K562 (cell line): ENCODE data around the gene RABL2B. TPM values are rescaled to one million over a fixed set of nuclear protein-coding genes. Genes with fewer than 3 reads are reported as not detected.

Source experiments
- ATAC-seq: fragments of 200-7000 bp; cut with Tn5 transposase; 3 replicates; pipeline ENCODE4 v1.9.1; 2020; ENCODE audit warnings: moderate library complexity
- BruUV-seq: library from RNA; stranded (reverse); fragments of 400-500 nt; replicated peaks from 2 replicates; lab custom pipeline; 2021; lab: Mats Ljungman, UMichigan
- CTCF ChIA-PET: fragments of 300-600 bp; formaldehyde crosslinking; extraction: SDS; loops from one replicate; lab custom pipeline; 2021; ENCODE audit warnings: low intra/inter-chr PET ratio; lab: Yijun Ruan, JAX
- POLR2A ChIA-PET: fragments of 300-600, 350-650 bp; sonication (Branson Sonifier 250); formaldehyde crosslinking; extraction: SDS; loops from one replicate; lab custom pipeline; 2021; ENCODE audit warnings: antibody characterized with exemption, inconsistent platforms; lab: Yijun Ruan, JAX
- DNase-seq, 4 experiments: peaks; one replicate each; pipeline versions ENCODE4 v3.0.0 to v3.0.0-alpha.2; 2011 to 2018; ENCODE audit warnings: low spot score in 3 of 4, mixed read lengths in 3 of 4; ENCODE audit errors: extremely low read depth in 1 of 4
- FAIRE-seq: peaks from 2 replicates; lab custom pipeline; 2011; peaks lifted over from hg19 to GRCh38; lab: Jason Lieb, UNC
- H2AFZ ChIP-seq: 2 replicates; pipeline ENCODE4 v1.6.0; 2011; ENCODE audit warnings: low read depth, low read length, control low read depth, inconsistent platforms
- H3K27ac ChIP-seq: fragments of 200-600 bp; 3 replicates; pipeline ENCODE4 v1.8.0; 2011; ENCODE audit warnings: low read depth, mild to moderate bottlenecking, control low read depth, inconsistent platforms, low read length, moderate library complexity, mixed read lengths; ENCODE audit errors: extremely low read depth
- H3K27me3 ChIP-seq, 2 experiments: fragments of 300-600 bp in 1 of 2; 2 replicates in 1 of 2; 3 replicates in 1 of 2; pipeline versions ENCODE4 v1.6.0 to v1.8.0; 2011; ENCODE audit warnings: inconsistent platforms in 2 of 2, low read length in 2 of 2, mild to moderate bottlenecking in 1 of 2, mixed read lengths in 1 of 2, moderate library complexity in 1 of 2; ENCODE audit not compliant: control insufficient read depth in 2 of 2, insufficient read depth in 2 of 2
- H3K36me3 ChIP-seq: fragments of 300-600 bp; 3 replicates; pipeline ENCODE4 v1.8.0; 2011; ENCODE audit warnings: mild to moderate bottlenecking, low read length, inconsistent platforms; ENCODE audit not compliant: control insufficient read depth, insufficient read depth
- H3K4me1 ChIP-seq, 2 experiments: fragments of 200-600 bp in 1 of 2; replicated peaks in 1 of 2; 2 replicates in 1 of 2; 3 replicates in 1 of 2; pipeline versions ENCODE4 v1.5.1 to v1.8.0; 2011; ENCODE audit warnings: inconsistent platforms in 2 of 2, low read length in 2 of 2, mild to moderate bottlenecking in 1 of 2, mixed read lengths in 1 of 2, moderate library complexity in 1 of 2; ENCODE audit not compliant: control insufficient read depth in 2 of 2, insufficient read depth in 2 of 2
- H3K4me2 ChIP-seq: 2 replicates; pipeline ENCODE4 v1.6.1; 2011; ENCODE audit warnings: low read length, control low read depth, inconsistent platforms, mixed read lengths; ENCODE audit not compliant: insufficient read depth
- H3K4me3 ChIP-seq: fragments of 200-600 bp; sonication (generic), shearing (Covaris generic); 2 replicates; pipeline ENCODE4 v1.5.1; 2016; ENCODE audit warnings: control low read depth, inconsistent platforms
- H3K79me2 ChIP-seq: fragments of 200-600 bp; 3 replicates; pipeline ENCODE4 v1.8.0; 2011; ENCODE audit warnings: low read length, inconsistent platforms; ENCODE audit not compliant: control insufficient read depth, insufficient read depth
- H3K9ac ChIP-seq, 2 experiments: 2 replicates each; pipeline versions ENCODE4 v1.6.0 to v1.6.1; 2011; ENCODE audit warnings: low read depth in 2 of 2, low read length in 2 of 2, control low read depth in 1 of 2, inconsistent platforms in 1 of 2, mild to moderate bottlenecking in 1 of 2, mixed read lengths in 1 of 2; ENCODE audit not compliant: insufficient read depth in 1 of 2
- H3K9me1 ChIP-seq: one replicate; pipeline ENCODE4 v1.6.0; 2011; ENCODE audit warnings: inconsistent platforms, mild to moderate bottlenecking, low read length, moderate library complexity; ENCODE audit not compliant: control insufficient read depth, insufficient read depth
- H3K9me3 ChIP-seq: replicated peaks from 2 replicates; pipeline ENCODE4 v1.5.1; 2011; ENCODE audit warnings: low read depth, low read length, inconsistent platforms; ENCODE audit not compliant: control insufficient read depth, insufficient read depth
- H4K20me1 ChIP-seq: replicated peaks from 2 replicates; pipeline ENCODE4 v1.6.1; 2011; ENCODE audit warnings: low read length, inconsistent platforms, mixed read lengths; ENCODE audit not compliant: control insufficient read depth, insufficient read depth
- CBX2 ChIP-seq: fragments of 200-600 bp; sonication (generic); IDR thresholded peaks from one replicate; pipeline ENCODE4 v1.6.1; 2012; ENCODE audit warnings: mild to moderate bottlenecking, low read length, inconsistent platforms; ENCODE audit not compliant: insufficient read depth, poor library complexity, severe bottlenecking
- DIDO1 ChIP-seq: fragments of 450-650 bp; IDR thresholded peaks from 2 replicates; pipeline ENCODE4 v1.6.1; 2016; ENCODE audit warnings: low read depth, missing biosample characterization, missing genetic modification characterization
- E2F6 ChIP-seq, 2 experiments: IDR thresholded peaks; 2 replicates each; pipeline ENCODE4 v1.6.1; 2011; ENCODE audit warnings: borderline replicate concordance in 1 of 2, control low read depth in 1 of 2, low read depth in 1 of 2, low read length in 1 of 2, mild to moderate bottlenecking in 1 of 2, mixed read lengths in 1 of 2, moderate library complexity in 1 of 2; ENCODE audit not compliant: insufficient read depth in 1 of 2, insufficient read length in 1 of 2, poor library complexity in 1 of 2, severe bottlenecking in 1 of 2; ENCODE audit errors: extremely low read depth in 1 of 2
- MCM7 ChIP-seq, 2 experiments: fragments of 450-650 bp; IDR thresholded peaks; 2 replicates each; pipeline ENCODE4 v1.6.1; 2016 to 2018
- POLR2H ChIP-seq: IDR thresholded peaks from 2 replicates; pipeline ENCODE4 v1.6.1; 2016; ENCODE audit warnings: missing genetic modification characterization, low read depth, mild to moderate bottlenecking, control low read depth, missing compliant biosample characterization, moderate library complexity
- SMAD1 ChIP-seq: fragments of 150-350 bp; IDR thresholded peaks from 2 replicates; pipeline ENCODE4 v1.6.1; 2014; ENCODE audit warnings: low read length, low read depth; ENCODE audit not compliant: partially characterized antibody
- SP1 ChIP-seq: sonication (generic); formaldehyde crosslinking; IDR thresholded peaks from 2 replicates; pipeline ENCODE4 v1.8.1; 2022; ENCODE audit warnings: mild to moderate bottlenecking, missing genetic modification reagents
- ZEB2 ChIP-seq: fragments of 450-650 bp; IDR thresholded peaks from 2 replicates; pipeline ENCODE4 v1.6.1; 2016
- ZNF76 ChIP-seq: fragments of 250-450 bp; sonication (Bioruptor Pico); IDR thresholded peaks from 2 replicates; pipeline ENCODE4 v1.4.0; 2020; ENCODE audit warnings: mild to moderate bottlenecking, moderate library complexity, borderline replicate concordance
- WGBS: fragments of 100-300 bp; shearing (Covaris generic); methylation state at CpG from one replicate; pipeline ENCODE4 v1.1.6; 2016; ENCODE audit warnings: low coverage, mixed read lengths; ENCODE audit not compliant: insufficient coverage; ENCODE audit errors: missing lambda C conversion rate; 5-methylcytosine and 5-hydroxymethylcytosine counted together
- in situ Hi-C: fragments of 300-500 bp; cut with MboI; formaldehyde crosslinking; loops from 4 replicates; pipeline ENCODE4 v1.15.0; 2018; ENCODE audit warnings: inconsistent platforms, mixed read lengths
- intact Hi-C: fragments of 100-400 bp; cut with micrococcal nuclease; formaldehyde crosslinking; loops from 2 replicates; pipeline ENCODE4 v1.14.2; 2022
- polyA plus RNA-seq, 8 experiments: library from polyadenylated mRNA; depleted of rRNA in 4 of 8; stranded (reverse) in 5 of 8; unstranded in 3 of 8; fragments of >200 nt; fragmentation: Nextera tagmentation in 2 of 8; fragmentation: Illumina TruSeq in 1 of 8; extraction: Ambion mirVana in 2 of 8; extraction: Trizol in 1 of 8; gene quantifications; 2 replicates each; pipeline versions ENCODE4 v1.2.1 to v1.2.3, GENCODE V29; 2011 to 2014; ENCODE audit warnings: inconsistent platforms in 1 of 8, missing spikeins in 1 of 8
- total RNA-seq, 7 experiments: library from RNA; depleted of rRNA in 6 of 7; stranded (reverse); fragments of >200 nt in 6 of 7; fragmentation: Illumina TruSeq in 2 of 7; extraction: Trizol in 2 of 7; gene quantifications; 2 replicates each; pipeline versions ENCODE4 v1.2.1 to v1.2.3, GENCODE V29; 2011 to 2021; ENCODE audit warnings: low replicate concordance in 1 of 7

Gene RABL2B
- total and polyA plus RNA-seq, 9 of the 15 experiments (the other 6 are each of a cell fraction or from before 2014, with no cell fraction given), result 0.76 to 8.5 (median 3.6) TPM

GRCh38 chr22:50719814-50720300 lies 63.6 kb downstream of the RABL2B start:
- in situ Hi-C loops (no loop called here), intact Hi-C loops (no loop called here)
- no peak for FAIRE-seq
- POLR2A ChIA-PET, result no interaction called here
- H3K27me3 ChIP-seq, result peaks cover 14 to 72% of the 10 kb centered on the region in 2 experiments; a peak in 3 of 5 replicates
- DNase-seq, result no peak
- no peaks in the 10 kb centered on the region for H3K9me3 ChIP-seq
- H3K9me1 ChIP-seq, result no peaks in the 10 kb centered on the region
- no peak overlapping the region for H3K27ac ChIP-seq
- H3K4me1 ChIP-seq, result peaks cover 0 to 3% of the 10 kb centered on the region in 2 experiments; a peak in 1 of 5 replicates
- H3K79me2 ChIP-seq, result no peaks in the 10 kb centered on the region
- no peak overlapping the region for H2AFZ ChIP-seq
- H3K9ac ChIP-seq, result no peak overlapping the region
- H4K20me1 ChIP-seq, result 0 out of 2 replicates have a peak, but pooled peaks cover 5% of the 10 kb centered on the region
- CTCF ChIA-PET, result no interaction called here
- no peak overlapping the region for H3K4me3 ChIP-seq
- TF ChIP-seq DIDO1 (tag), result no peak
- no peak for TF ChIP-seq POLR2H (tag)
- no peak for TF ChIP-seq E2F6 (IDR thresholded peaks at IDR 0.05; ENCODE audit: borderline replicate concordance in 1 of 2, extremely low read depth in 1 of 2, insufficient read depth in 1 of 2, insufficient read length in 1 of 2, low read depth in 1 of 2, low read length in 1 of 2, poor library complexity in 1 of 2, severe bottlenecking in 1 of 2)
- no peak for TF ChIP-seq SP1 (CRISPR knock-in tag)
- no peak for TF ChIP-seq ZEB2
- no peak for TF ChIP-seq ZNF76
- TF ChIP-seq CBX2, result no peak
- TF ChIP-seq SMAD1, result no peak
- TF ChIP-seq MCM7 (IDR thresholded peaks at IDR 0.05), result no peak
- H3K4me2 ChIP-seq, result no peak overlapping the region
- H3K36me3 ChIP-seq, result no peaks in the 10 kb centered on the region
- 0% methylated on average over 2 of the region's 40 CpGs for WGBS
- ATAC-seq, result no peak
- BruUV-seq, result no TSS peak
